KOPT-K1 (cell line): ENCODE measurements around the gene IP6K1.

Experiments used
- H3K27ac ChIP-seq: fragments of 200-600 bp; sonication (generic); 2 replicates; pipeline ENCODE4 v1.5.1; 2016; ENCODE audit warnings: antibody characterized with exemption, mild to moderate bottlenecking, low read depth, low read length; ENCODE audit not compliant: poor library complexity, severe bottlenecking
- H3K36me3 ChIP-seq: fragments of 200-600 bp; sonication (generic); 2 replicates; pipeline ENCODE4 v1.5.1; 2017; ENCODE audit warnings: antibody characterized with exemption, mild to moderate bottlenecking, low read length, moderate library complexity; ENCODE audit not compliant: insufficient read depth
- H3K9me3 ChIP-seq: fragments of 200-600 bp; sonication (generic); 2 replicates; pipeline ENCODE4 v1.5.1; 2017; ENCODE audit warnings: antibody characterized with exemption, low read length, mild to moderate bottlenecking; ENCODE audit not compliant: insufficient read depth, poor library complexity, severe bottlenecking

Gene IP6K1

GRCh38 chr3:49674497-49674983, 111.8 kb downstream of the IP6K1 start:
- peak overlapping the region; percentile 95 for H3K27ac ChIP-seq
- no peaks in the 10 kb centered on the region for H3K9me3 ChIP-seq
- peaks cover 42% of the 10 kb centered on the region for H3K36me3 ChIP-seq
